Uterus (tissue), 2 donors: ENCODE data around the gene ZNF574.

ENCODE experiments used
- POLR2A ChIP-seq, 2 donors: fragments of 450-650 bp; IDR thresholded peaks; one replicate each; pipeline ENCODE4 v1.6.1; 2016; ENCODE audit warnings: antibody characterized with exemption in 2 of 2, mild to moderate bottlenecking in 1 of 2, moderate library complexity in 1 of 2
- TF ChIP-seq, protein P1 (sequence below), 4 experiments: fragments of 200-600 bp in 2 of 4; fragments of 450-650 bp in 2 of 4; sonication (generic) in 2 of 4; IDR thresholded peaks; one replicate each; pipeline ENCODE4 v1.5.1; 2016 to 2019; ENCODE audit warnings: antibody characterized with exemption in 4 of 4, mild to moderate bottlenecking in 2 of 4, moderate library complexity in 1 of 4

GRCh38 chr19:42059196-42059595 lies 16.8 kb upstream of the ZNF574 start:
- TF ChIP-seq, protein P1, sequence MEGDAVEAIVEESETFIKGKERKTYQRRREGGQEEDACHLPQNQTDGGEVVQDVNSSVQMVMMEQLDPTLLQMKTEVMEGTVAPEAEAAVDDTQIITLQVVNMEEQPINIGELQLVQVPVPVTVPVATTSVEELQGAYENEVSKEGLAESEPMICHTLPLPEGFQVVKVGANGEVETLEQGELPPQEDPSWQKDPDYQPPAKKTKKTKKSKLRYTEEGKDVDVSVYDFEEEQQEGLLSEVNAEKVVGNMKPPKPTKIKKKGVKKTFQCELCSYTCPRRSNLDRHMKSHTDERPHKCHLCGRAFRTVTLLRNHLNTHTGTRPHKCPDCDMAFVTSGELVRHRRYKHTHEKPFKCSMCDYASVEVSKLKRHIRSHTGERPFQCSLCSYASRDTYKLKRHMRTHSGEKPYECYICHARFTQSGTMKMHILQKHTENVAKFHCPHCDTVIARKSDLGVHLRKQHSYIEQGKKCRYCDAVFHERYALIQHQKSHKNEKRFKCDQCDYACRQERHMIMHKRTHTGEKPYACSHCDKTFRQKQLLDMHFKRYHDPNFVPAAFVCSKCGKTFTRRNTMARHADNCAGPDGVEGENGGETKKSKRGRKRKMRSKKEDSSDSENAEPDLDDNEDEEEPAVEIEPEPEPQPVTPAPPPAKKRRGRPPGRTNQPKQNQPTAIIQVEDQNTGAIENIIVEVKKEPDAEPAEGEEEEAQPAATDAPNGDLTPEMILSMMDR (IDR thresholded peaks at IDR 0.05): no peak
- TF ChIP-seq POLR2A (IDR thresholded peaks at IDR 0.05): no peak
